ENCODE results near the gene MRTO4.
"Not testable (repeated sequence)": the region's sequence is repeated elsewhere in the genome, so short reads cannot be mapped to it uniquely, and the experiment has no call there.

The MRTO4 gene

DNA sequence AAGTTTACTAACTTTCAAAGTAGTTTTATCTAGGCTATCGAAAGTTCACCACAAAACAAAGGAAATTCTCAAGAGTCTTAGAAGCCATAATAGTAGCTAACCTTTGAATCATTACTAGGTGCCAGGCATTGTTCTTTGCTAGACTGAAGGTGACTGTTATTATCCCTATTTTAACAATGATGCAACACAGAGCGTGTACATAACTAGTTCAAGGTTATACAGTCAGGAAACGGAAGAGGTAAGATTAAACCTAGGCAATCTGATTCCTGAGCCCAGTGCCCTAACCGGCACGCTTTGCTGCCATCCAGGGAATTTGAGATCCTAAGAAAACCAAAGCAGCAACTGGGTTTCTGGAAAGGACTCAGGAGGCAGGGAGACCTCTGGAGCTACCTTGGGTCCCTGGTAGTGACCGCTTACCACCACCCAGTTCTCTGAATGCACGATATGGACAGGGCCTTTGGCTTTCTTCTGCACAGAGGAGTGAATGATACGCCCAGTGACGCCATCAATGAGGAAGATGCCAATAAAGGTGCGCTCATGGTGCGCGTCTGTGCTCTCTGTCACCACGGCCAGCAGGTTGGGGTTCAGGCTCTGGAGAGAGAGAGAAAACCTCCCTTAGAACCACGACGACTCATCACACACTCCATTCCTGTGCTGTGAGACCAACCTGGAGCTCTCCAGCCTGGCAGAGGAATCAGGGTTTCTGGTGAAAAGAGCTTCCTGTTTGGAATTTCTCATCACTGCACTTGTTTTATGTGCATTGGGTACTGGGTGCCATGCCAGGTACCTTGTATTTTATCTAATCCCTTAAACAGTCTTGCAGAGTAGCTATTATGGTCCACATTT lies 28.4 kb upstream of the MRTO4 start:
- DNase-seq (ENCODE audit: low spot score) = no peak

DNA sequence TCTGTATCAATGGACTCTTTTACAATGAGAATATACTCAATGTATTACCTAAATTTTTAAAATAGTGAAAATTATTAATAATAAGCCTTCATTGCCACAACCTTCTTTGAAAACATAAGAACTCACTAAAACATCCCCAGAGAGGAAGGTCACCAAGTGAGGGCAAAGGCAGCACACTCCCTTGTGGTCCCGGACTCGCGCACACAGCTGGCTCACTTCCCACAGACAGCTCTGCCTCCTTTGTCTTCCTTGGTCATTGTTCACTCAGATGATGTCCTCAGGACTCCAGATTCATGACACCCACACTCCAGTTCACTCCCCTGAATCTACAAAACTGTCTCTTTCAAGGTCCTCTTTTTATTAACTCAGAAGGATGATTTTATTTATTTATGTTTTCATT lies 22.4 kb upstream of the MRTO4 start:
- no peak for DNase-seq (ENCODE audit: low spot score)

GRCh38 chr1:19229828-19230325 lies 21.7 kb upstream of the MRTO4 start:
- no peak for DNase-seq (ENCODE audit: low spot score)

- not testable (repeated sequence) for DNase-seq (ENCODE audit: low spot score)
Measured at GRCh38 chr1:19231736-19232523, 19.7 kb upstream of the MRTO4 start.

- DNase-seq (ENCODE audit: low spot score) = no peak
Measured at GRCh38 chr1:19232524-19232846, 19.1 kb upstream of the MRTO4 start.

GRCh38 chr1:19234224-19234623 lies 17.4 kb upstream of the MRTO4 start:
- no peak for DNase-seq (ENCODE audit: low spot score)

DNA sequence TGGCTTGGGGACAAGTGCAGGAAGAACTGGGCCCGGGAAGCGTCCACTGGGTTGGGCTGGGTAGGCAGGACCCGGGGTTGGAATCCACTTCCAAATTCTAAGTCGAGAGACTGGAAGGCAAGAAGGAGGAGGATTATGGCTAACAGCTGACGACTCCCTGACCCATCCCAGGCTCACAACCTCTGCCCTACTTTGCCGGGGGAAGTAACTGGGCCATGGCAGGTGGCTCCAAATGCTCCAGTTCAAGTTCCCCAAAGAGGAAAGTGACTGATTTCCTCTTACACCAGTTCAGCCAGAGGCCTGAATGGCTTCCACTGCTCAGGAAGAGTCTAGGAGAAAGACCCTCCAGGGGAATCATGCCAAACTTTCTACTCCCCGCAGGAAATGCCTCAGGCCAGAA lies 11.7 kb upstream of the MRTO4 start:
- DNase-seq (ENCODE audit: low spot score) = no peak

- DNase-seq (ENCODE audit: low spot score) = peak; percentile 26
Measured at GRCh38 chr1:19240673-19241538, 10.7 kb upstream of the MRTO4 start.

DNA sequence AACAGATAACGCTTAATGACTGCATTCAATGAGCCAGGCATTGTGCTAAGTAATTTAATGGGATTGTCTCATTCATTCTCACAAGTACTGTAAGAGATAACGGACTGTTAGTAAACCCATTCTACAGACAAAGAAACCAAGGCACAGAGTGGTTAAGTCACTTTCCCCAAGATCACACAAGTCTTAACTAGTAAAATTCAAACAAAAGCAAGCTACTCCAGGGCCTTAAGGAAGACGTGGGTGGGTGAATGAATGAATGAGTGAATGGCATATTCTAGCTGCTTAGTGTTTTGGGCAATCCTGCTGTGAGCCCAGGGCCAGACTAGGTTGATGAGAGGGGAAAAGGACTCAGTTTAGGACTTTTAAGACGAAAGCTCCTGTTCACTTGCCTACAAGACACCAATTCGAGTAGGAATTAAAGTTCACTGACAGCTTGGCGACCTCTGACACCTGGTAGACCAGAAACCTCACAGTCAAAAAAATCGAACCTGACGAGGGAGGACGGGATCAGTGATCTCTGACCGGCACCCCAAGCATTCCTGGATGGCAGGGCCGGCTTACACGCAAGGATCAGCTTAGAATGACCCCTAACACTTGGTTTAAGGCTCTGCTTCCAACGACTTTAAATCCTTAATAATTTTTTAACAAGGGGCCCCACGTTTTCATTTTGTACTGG lies 838 bp upstream of the MRTO4 start:
- peak; percentile 13 for DNase-seq (ENCODE audit: low spot score)

- no peak for DNase-seq (ENCODE audit: low spot score)
Measured at GRCh38 chr1:19254416-19254815, 2.8 kb downstream of the MRTO4 start.

DNA sequence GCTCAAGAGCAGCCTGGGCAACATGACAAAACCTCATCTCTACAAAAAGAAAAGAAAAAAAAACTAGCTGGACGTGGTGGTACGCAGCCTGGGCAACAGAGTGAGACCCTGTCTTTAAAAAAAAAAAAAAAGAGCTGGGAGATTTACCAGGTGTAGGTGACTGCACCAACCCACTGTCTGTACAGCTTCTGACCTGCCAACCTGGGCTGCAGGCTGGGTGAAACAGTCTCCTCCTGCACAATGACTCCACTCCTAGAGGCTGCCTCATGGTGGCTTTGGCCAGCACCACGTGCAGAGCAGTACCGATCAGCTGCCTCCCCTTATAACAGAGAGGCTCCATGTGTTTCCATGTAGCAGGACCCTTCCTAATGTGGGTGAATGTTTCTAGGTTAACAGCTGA lies 3.7 kb downstream of the MRTO4 start:
- DNase-seq (ENCODE audit: low spot score) = no peak

DNA sequence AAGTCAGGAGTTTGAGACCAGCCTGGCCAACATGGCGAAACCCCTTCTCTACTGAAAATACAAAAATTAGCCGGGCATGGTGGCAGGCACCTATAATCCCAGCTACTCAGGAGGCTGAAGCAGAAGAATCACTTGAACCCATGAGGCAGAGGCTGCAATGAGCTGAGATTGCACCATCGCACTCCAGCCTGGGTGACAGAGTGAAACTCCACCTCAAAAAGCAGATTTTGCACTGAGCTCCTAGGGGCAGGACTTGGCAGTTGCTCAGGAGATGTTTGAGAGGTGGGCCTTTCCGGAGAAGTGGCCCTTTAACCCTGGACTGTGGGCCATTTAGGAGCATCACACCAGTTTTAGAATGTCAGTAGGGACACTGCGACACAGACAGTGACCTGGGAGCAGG lies 4.7 kb downstream of the MRTO4 start:
- DNase-seq (ENCODE audit: low spot score) = not testable (repeated sequence)

GRCh38 chr1:19257178-19257914 lies 5.7 kb downstream of the MRTO4 start:
- no peak for DNase-seq (ENCODE audit: low spot score)

- no peak for DNase-seq (ENCODE audit: low spot score)
Measured at GRCh38 chr1:19258353-19258752, 6.7 kb downstream of the MRTO4 start.

- DNase-seq (ENCODE audit: low spot score) = peak; percentile 13
Measured at GRCh38 chr1:19260211-19261138, 8.9 kb downstream of the MRTO4 start.

DNA sequence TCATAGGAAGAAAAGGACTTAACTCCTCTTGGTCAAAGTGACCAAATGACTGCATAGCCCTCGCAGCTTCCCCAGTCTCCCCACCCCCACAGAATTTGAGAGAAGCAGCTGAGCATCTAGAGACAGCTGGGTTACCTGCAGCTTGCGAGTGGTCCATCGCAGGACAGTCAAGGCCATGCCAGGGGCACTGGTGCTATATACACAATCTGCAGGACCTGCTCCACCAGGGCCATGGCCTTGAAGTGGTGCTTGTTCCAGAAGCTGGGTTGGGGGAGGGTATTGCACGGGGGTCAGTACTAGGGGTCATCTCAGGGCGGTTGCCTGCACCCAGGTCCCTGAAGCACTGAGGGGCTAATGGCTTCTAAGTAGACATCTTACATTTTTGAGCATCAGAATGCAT lies 10.4 kb downstream of the MRTO4 start:
- DNase-seq (ENCODE audit: low spot score) = no peak

DNA sequence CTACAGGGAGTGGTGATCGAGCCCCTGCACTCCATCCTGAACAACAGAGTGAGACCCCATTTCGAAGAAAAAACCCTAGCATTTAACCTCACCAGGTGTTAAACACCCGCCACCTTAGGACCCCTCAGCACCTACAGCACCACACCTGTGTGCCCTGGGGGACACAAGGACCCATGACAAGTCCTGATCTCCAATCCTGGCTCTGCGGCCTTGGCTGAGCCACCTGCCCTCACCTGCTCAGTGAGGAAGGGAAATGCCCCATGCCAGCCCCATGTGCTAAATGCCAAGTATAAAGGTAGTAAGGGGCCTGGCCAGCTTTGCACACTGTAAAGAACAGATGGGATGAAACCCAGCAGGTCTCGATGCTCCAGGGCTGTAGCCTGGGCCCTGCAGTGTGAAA lies 11.1 kb downstream of the MRTO4 start:
- DNase-seq (ENCODE audit: low spot score) = no peak

GRCh38 chr1:19268445-19268844 lies 16.8 kb downstream of the MRTO4 start:
- no peak for DNase-seq (ENCODE audit: low spot score)

DNA sequence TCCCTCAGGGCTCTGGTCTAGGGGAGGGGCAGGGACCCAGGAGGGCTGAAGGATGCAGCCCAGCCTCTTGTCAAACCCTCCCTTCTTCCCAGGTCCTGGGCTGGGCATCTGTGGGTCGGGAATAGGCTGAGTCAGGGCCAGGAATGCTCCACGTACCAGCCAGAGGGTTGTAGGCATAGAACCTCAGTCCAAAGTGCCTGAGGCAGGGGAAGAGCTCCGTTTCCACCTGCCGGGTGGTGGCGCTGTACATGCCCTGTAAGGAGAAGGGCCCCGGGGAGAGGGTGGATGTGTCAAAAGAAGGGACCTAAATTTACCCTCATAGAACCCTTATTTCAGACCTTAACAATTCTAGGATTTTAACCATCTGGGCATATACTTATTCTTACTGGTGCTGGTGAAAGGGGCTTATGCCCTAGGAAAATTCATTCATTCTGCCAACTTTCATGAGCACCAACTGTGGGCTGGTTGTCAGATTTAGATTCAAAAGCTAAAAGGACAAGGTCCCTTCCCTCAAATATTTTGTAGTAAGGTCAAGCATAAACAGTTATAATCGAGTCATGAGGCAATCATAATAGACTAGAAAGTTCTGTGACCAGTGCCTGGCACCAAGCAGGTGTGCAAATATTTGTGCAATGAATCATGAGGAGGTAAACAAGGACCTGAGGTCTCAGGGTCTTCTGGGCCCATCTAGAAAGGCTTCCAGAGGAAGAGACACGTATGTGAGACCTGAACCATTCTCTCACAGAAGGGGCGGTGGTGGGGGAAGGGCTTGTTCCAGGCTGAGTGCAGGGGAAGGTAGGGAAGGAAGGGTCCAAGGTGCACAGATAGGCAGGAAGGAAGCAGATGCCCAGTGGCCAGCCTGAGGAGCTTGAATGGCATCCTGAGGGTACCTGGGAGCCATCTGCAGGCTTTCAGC lies 18.1 kb downstream of the MRTO4 start:
- not testable (repeated sequence) for DNase-seq (ENCODE audit: low spot score)
